ENCODE results near the gene HNF4A.
"Not testable (repeated sequence)": the region's sequence is repeated elsewhere in the genome, so short reads cannot be mapped to it uniquely, and the experiment has no call there.

HNF4A gene

GRCh38 chr20:44345941-44346340, 9.6 kb upstream of the HNF4A start:
- DNase-seq: not testable (repeated sequence)

GRCh38 chr20:44348168-44348659, 7.3 kb upstream of the HNF4A start:
- DNase-seq: no peak

GRCh38 chr20:44349349-44349748, 6.2 kb upstream of the HNF4A start:
- no peak for DNase-seq

- no peak for DNase-seq
Observed at GRCh38 chr20:44350567-44350966, 4.9 kb upstream of the HNF4A start.

GRCh38 chr20:44354979-44355497, 461 bp upstream of the HNF4A start:
- DNase-seq: no peak

- no peak for DNase-seq
Observed at GRCh38 chr20:44356353-44356723, 839 bp downstream of the HNF4A start.

- no peak for DNase-seq
Observed at GRCh38 chr20:44357020-44357419, 1.5 kb downstream of the HNF4A start.

- no peak for DNase-seq
Observed at GRCh38 chr20:44357555-44358125, 2.1 kb downstream of the HNF4A start.

- no peak for DNase-seq
Observed at GRCh38 chr20:44358776-44359175, 3.3 kb downstream of the HNF4A start.

- no peak for DNase-seq
Observed at GRCh38 chr20:44360221-44360620, 4.7 kb downstream of the HNF4A start.

- DNase-seq: no peak
Observed at GRCh38 chr20:44361021-44361420, 5.5 kb downstream of the HNF4A start.

GRCh38 chr20:44362466-44362940, 7.0 kb downstream of the HNF4A start:
- no peak for DNase-seq

GRCh38 chr20:44364068-44364467, 8.6 kb downstream of the HNF4A start:
- DNase-seq: no peak

GRCh38 chr20:44364780-44365179, 9.3 kb downstream of the HNF4A start:
- no peak for DNase-seq

GRCh38 chr20:44367746-44368145, 12.2 kb downstream of the HNF4A start:
- DNase-seq: no peak

GRCh38 chr20:44370639-44371218, 15.2 kb downstream of the HNF4A start:
- DNase-seq: no peak

GRCh38 chr20:44382641-44383040, 27.1 kb downstream of the HNF4A start:
- no peak for DNase-seq

GRCh38 chr20:44384423-44385027, 29.0 kb downstream of the HNF4A start:
- DNase-seq: peak; percentile 92

- DNase-seq: peak; percentile 70
Observed at GRCh38 chr20:44388466-44389023, 33.0 kb downstream of the HNF4A start.

- DNase-seq: no peak
Observed at GRCh38 chr20:44389871-44390270, 34.4 kb downstream of the HNF4A start.

- no peak for DNase-seq
Observed at GRCh38 chr20:44390280-44390679, 34.8 kb downstream of the HNF4A start.

GRCh38 chr20:44392088-44392775, 36.7 kb downstream of the HNF4A start:
- no peak for DNase-seq

Measured in CD4-positive, alpha-beta T cell treated with Interleukin-17A for 4 hours (primary cell).